Measurements from ENCODE around the gene PARP1.

The PARP1 gene

DNA sequence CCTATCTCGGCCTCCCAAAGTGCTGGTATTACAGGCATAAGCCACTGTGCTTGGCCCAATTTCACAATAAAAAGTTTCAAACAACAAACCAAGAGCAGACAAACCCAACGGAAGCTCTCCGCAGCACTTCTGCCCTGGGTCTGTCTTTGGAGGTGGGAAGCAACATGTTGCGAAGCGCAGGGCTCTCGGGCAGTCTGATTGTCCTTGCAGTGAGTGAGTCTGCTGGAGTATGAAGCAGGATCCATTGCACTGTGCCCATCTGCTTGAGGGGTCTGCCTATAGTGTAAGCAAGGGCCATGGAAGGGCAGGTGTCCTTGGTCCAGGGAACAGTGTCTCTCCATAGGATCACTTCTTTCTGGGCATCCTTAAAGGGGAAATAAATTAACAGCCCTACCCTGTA lies 14.6 kb upstream of the PARP1 start:
- TF ChIP-seq, protein P1, sequence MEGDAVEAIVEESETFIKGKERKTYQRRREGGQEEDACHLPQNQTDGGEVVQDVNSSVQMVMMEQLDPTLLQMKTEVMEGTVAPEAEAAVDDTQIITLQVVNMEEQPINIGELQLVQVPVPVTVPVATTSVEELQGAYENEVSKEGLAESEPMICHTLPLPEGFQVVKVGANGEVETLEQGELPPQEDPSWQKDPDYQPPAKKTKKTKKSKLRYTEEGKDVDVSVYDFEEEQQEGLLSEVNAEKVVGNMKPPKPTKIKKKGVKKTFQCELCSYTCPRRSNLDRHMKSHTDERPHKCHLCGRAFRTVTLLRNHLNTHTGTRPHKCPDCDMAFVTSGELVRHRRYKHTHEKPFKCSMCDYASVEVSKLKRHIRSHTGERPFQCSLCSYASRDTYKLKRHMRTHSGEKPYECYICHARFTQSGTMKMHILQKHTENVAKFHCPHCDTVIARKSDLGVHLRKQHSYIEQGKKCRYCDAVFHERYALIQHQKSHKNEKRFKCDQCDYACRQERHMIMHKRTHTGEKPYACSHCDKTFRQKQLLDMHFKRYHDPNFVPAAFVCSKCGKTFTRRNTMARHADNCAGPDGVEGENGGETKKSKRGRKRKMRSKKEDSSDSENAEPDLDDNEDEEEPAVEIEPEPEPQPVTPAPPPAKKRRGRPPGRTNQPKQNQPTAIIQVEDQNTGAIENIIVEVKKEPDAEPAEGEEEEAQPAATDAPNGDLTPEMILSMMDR (IDR thresholded peaks at IDR 0.05; ENCODE audit: extremely low read depth, missing control alignments) = no peak

DNA sequence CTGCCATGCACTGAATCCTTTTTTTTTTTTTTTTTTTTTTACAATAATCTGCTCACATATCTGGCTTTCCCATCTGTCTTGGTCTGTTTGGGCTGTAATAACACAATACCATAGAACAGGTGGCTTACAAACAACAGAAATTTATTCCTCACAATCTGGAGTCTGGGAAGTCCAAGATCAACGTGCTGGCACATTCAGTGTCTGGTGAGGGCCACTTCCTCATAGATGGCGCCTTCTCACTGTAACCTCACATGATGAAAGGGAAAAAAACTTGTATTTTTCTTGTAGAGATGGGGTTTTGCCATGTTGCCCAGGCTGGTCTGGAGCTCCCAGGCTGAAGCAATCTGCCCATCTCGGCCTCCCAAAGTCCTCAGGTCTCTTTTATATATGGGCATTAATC lies 13.0 kb upstream of the PARP1 start:
- TF ChIP-seq, protein P1 (IDR thresholded peaks at IDR 0.05; ENCODE audit: extremely low read depth, missing control alignments) = no peak
- no peak for DNase-seq (ENCODE audit: low spot score)

More for the DNA sequence above, 14.6 kb upstream of the PARP1 start:
- no peak for DNase-seq (ENCODE audit: low spot score)

DNA sequence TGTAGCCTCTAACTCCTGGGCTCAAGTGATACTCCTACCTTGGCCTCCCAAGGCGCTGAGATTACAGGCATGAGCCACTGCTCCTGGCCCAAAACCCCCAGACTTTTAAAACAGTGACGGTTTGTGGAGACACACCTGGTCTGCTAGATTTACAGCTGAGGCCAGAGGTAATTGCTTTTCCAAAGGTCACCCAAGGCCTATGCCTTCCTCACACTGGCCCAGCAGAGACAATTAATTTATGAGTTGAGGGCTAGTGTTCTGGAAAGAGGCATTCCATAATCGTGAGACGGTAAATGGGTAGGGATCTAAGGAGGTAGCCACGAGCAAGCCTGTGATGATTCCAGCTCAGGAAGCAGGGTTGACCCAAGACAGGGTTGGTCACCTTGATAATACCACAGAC lies 12.4 kb upstream of the PARP1 start:
- TF ChIP-seq, protein P1 (IDR thresholded peaks at IDR 0.05; ENCODE audit: extremely low read depth, missing control alignments) = no peak
- DNase-seq (ENCODE audit: low spot score) = no peak

DNA sequence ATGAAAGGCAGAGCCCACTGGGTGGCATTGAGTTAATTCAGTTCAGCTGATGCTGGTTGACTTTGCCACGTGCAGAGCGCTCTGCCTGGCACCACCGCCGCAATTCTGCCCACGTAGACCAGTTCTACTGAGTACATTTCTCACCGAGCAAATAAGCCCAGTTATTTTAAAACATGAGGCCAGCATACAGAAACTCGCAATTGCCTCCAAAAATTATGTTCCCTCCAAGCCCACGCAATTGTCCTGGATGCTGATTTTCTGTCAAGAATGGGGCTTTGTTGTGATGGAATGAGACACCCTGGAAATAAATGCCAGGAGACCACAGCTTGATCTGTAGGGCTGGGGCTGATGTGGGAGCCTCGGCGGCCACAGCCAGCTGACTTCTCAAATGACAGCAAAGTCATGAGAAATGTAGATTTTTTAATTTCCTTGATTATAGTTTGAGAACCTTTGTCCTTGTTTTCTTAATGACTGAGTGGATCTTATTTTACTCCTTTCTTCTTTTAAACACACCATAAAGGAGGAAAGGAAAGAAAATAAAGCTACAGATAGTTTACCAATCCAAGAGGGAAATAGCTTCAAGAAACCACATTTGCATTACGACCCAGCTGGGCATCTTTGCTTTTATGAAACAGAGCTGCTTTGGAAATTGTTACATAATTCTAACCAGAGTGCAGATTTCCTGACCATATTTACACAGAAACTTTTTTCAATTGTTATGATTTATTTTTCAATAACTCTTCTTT lies 11.6 kb upstream of the PARP1 start:
- TF ChIP-seq, protein P1 (IDR thresholded peaks at IDR 0.05; ENCODE audit: extremely low read depth, missing control alignments) = no peak
- DNase-seq (ENCODE audit: low spot score) = no peak

DNA sequence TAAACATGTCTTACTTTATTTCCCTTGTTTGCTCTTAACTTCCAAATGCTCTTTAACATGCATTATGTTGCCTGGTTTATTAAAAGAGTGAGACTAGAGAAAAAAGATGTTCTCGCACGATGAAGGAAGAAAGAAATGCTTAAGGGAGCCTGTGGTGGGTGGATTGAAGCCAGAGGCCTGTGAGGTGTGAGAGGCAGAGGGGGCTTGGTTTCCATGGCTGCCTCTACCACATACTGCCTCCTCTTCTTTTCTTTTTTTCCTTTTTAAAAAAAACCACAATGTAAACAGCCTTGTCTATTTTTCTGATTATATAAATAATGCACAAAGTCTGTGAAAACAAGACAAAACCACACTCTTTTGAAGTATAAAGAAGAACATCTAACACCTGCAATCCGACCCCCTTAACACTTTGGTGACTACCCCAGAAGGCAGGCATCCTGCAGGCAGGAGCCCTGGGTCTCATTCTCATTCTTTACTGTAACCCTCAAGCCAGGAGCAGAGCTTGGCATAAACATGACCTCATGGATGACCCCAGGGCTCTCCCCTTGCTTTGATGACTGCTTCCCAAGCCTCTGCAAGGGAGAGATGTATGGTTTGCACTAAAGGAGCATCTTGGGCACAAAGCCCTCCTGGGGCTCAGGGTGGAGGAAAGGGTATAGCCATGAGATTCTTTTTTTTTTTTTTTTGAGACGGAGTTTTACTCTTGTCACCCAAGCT lies 10.1 kb upstream of the PARP1 start:
- TF ChIP-seq, protein P1 (IDR thresholded peaks at IDR 0.05; ENCODE audit: extremely low read depth, missing control alignments) = no peak
- DNase-seq (ENCODE audit: low spot score) = no peak

DNA sequence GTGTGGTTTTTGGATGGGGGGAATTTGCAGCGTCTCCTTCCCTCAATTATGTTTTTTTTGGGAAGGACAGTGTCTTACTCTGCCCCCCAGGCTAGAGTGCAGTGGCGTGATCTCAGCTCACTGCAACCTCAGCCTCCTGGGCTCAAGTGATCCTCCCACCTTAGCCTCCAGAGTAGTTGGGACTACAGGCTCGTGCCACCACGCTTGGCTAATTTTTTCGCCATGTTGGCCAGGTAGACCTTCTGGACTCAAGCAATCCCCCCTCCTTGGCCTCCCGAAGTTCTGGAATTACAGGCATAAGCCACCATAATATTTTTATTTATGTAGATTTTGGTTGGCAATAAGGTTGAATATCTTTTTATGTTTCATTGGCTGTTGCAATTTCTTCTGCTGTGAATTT lies 9.5 kb upstream of the PARP1 start:
- DNase-seq (ENCODE audit: low spot score) = no peak
- TF ChIP-seq, protein P1 (IDR thresholded peaks at IDR 0.05; ENCODE audit: extremely low read depth, missing control alignments) = no peak

DNA sequence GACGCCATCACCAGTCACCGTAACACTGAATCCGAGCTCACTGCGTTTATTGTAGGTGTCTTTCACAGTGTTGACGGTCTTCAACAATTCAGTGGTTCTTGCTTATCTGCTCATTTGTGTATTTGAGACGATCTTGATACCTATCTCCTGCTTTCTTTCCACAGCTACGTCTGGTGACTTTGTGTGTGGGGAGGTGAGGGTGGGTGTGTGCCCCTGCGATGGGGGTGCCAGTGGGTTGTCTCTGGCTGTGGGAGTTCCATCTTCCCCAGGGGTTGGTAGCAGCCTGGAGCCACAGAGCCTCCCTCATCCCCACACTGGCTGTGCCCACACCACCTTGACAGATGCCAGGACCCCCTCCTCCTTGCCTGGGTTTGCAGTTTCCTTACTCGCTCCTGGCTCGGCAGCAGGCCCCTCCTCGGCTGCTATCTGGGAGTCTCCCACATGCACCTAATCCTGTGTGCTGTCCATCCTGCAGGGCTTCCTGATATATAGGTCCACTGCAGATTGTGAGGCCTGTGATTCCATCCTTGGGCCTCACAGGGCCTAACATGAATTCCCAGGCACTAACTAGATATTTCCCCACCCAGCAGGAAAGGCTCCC lies 6.3 kb upstream of the PARP1 start:
- DNase-seq (ENCODE audit: low spot score) = no peak
- TF ChIP-seq, protein P1 (IDR thresholded peaks at IDR 0.05; ENCODE audit: extremely low read depth, missing control alignments) = no peak
